ENCODE measurements around the gene CH25H. TPM values are rescaled to one million over a fixed set of nuclear protein-coding genes. Genes with fewer than 3 reads are reported as not detected.

CH25H gene
- total RNA-seq, 1 donor from 2014 or later = not detected

GRCh38 chr10:89162596-89162995 lies 44.5 kb downstream of the CH25H start:
- Mint-ChIP-seq H3K9me3 (ENCODE audit: unreplicated experiment) (no peaks in the 10 kb centered on the region), H3K4me1 (ENCODE audit: unreplicated experiment) (no peaks in the 10 kb centered on the region), H3K27me3 (ENCODE audit: unreplicated experiment) (peaks cover 63% of the 10 kb centered on the region), H3K4me3 (ENCODE audit: unreplicated experiment) (no peak overlapping the region), H3K27ac (ENCODE audit: unreplicated experiment) (no peak overlapping the region), H3K36me3 (ENCODE audit: unreplicated experiment) (no peaks in the 10 kb centered on the region)
- no peak for DNase-seq (ENCODE audit: extremely low spot score, unreplicated experiment)
- no peak for TF ChIP-seq CTCF (IDR thresholded peaks at IDR 0.05)

- Mint-ChIP-seq H3K27ac (ENCODE audit: unreplicated experiment) (no peak overlapping the region), H3K36me3 (ENCODE audit: unreplicated experiment) (no peaks in the 10 kb centered on the region), H3K27me3 (ENCODE audit: unreplicated experiment) (peaks cover 73% of the 10 kb centered on the region), H3K9me3 (ENCODE audit: unreplicated experiment) (no peaks in the 10 kb centered on the region), H3K4me3 (ENCODE audit: unreplicated experiment) (no peak overlapping the region), H3K4me1 (ENCODE audit: unreplicated experiment) (no peaks in the 10 kb centered on the region)
- DNase-seq (ENCODE audit: extremely low spot score, unreplicated experiment) = no peak
- TF ChIP-seq CTCF (IDR thresholded peaks at IDR 0.05) = no peak
Measured at GRCh38 chr10:89160339-89160738, 46.8 kb downstream of the CH25H start.

- Mint-ChIP-seq H3K4me1 (ENCODE audit: unreplicated experiment) (no peaks in the 10 kb centered on the region), H3K27ac (ENCODE audit: unreplicated experiment) (no peak overlapping the region), H3K9me3 (ENCODE audit: unreplicated experiment) (no peaks in the 10 kb centered on the region), H3K27me3 (ENCODE audit: unreplicated experiment) (peaks cover 73% of the 10 kb centered on the region), H3K36me3 (ENCODE audit: unreplicated experiment) (no peaks in the 10 kb centered on the region), H3K4me3 (ENCODE audit: unreplicated experiment) (no peak overlapping the region)
- DNase-seq (ENCODE audit: extremely low spot score, unreplicated experiment) = no peak
- TF ChIP-seq CTCF (IDR thresholded peaks at IDR 0.05) = no peak
Measured at GRCh38 chr10:89159761-89160160, 47.4 kb downstream of the CH25H start.

- Mint-ChIP-seq H3K4me3 (ENCODE audit: unreplicated experiment) (no peak overlapping the region), H3K27ac (ENCODE audit: unreplicated experiment) (no peak overlapping the region), H3K9me3 (ENCODE audit: unreplicated experiment) (no peaks in the 10 kb centered on the region), H3K27me3 (ENCODE audit: unreplicated experiment) (peaks cover 73% of the 10 kb centered on the region), H3K36me3 (ENCODE audit: unreplicated experiment) (no peaks in the 10 kb centered on the region), H3K4me1 (ENCODE audit: unreplicated experiment) (no peaks in the 10 kb centered on the region)
- no peak for DNase-seq (ENCODE audit: extremely low spot score, unreplicated experiment)
- no peak for TF ChIP-seq CTCF (IDR thresholded peaks at IDR 0.05)
Measured at GRCh38 chr10:89159316-89159715, 47.8 kb downstream of the CH25H start.

GRCh38 chr10:89158446-89158845 lies 48.7 kb downstream of the CH25H start:
- H3K9me3 Mint-ChIP-seq (ENCODE audit: unreplicated experiment) = no peaks in the 10 kb centered on the region
- peaks cover 72% of the 10 kb centered on the region for H3K27me3 Mint-ChIP-seq (ENCODE audit: unreplicated experiment)
- DNase-seq (ENCODE audit: extremely low spot score, unreplicated experiment) = no peak
- H3K4me3 Mint-ChIP-seq (ENCODE audit: unreplicated experiment) = no peak overlapping the region
- no peak for TF ChIP-seq CTCF (IDR thresholded peaks at IDR 0.05)
- H3K36me3 Mint-ChIP-seq (ENCODE audit: unreplicated experiment) = no peaks in the 10 kb centered on the region
- H3K4me1 Mint-ChIP-seq (ENCODE audit: unreplicated experiment) = no peaks in the 10 kb centered on the region
- H3K27ac Mint-ChIP-seq (ENCODE audit: unreplicated experiment) = no peak overlapping the region
